ENCODE measurements around the gene KPNB1.

The KPNB1 gene

GRCh38 chr17:47615766-47616424, 33.8 kb upstream of the KPNB1 start:
- H3K4me3 ChIP-seq (ENCODE audit: low read depth, low read length) = no peak overlapping the region
- TF ChIP-seq CTCF (IDR thresholded peaks at IDR 0.05; ENCODE audit: borderline replicate concordance, insufficient read depth, low read depth, low read length) = no peak

- no peak for TF ChIP-seq CTCF (IDR thresholded peaks at IDR 0.05; ENCODE audit: borderline replicate concordance, insufficient read depth, low read depth, low read length)
- H3K4me3 ChIP-seq (ENCODE audit: low read depth, low read length) = no peak overlapping the region
Measured at GRCh38 chr17:47618410-47618809, 31.3 kb upstream of the KPNB1 start.

GRCh38 chr17:47620503-47621245, 29.0 kb upstream of the KPNB1 start:
- TF ChIP-seq CTCF (IDR thresholded peaks at IDR 0.05; ENCODE audit: borderline replicate concordance, insufficient read depth, low read depth, low read length) = no peak

GRCh38 chr17:47621293-47622179, 28.2 kb upstream of the KPNB1 start:
- TF ChIP-seq CTCF (IDR thresholded peaks at IDR 0.05; ENCODE audit: borderline replicate concordance, insufficient read depth, low read depth, low read length) = no peak
- no peak overlapping the region for H3K4me3 ChIP-seq (ENCODE audit: low read depth, low read length)

More at GRCh38 chr17:47620503-47621245, 29.0 kb upstream of the KPNB1 start:
- H3K4me3 ChIP-seq (ENCODE audit: low read depth, low read length) = no peak overlapping the region

- no peak overlapping the region for H3K4me3 ChIP-seq (ENCODE audit: low read depth, low read length)
- TF ChIP-seq CTCF (IDR thresholded peaks at IDR 0.05; ENCODE audit: borderline replicate concordance, insufficient read depth, low read depth, low read length) = no peak
Measured at GRCh38 chr17:47622180-47622549, 27.6 kb upstream of the KPNB1 start.

GRCh38 chr17:47624727-47625068, 25.0 kb upstream of the KPNB1 start:
- no peak for TF ChIP-seq CTCF (IDR thresholded peaks at IDR 0.05; ENCODE audit: borderline replicate concordance, insufficient read depth, low read depth, low read length)
- H3K4me3 ChIP-seq (ENCODE audit: low read depth, low read length) = no peak overlapping the region
